Tibial artery (tissue), 4 donors: ENCODE measurements around the gene PEX19.

Source experiments
- DNase-seq, 2 donors: peaks; one replicate each; pipeline ENCODE4 v3.0.0-alpha.2; 2019
- H3K27ac ChIP-seq, 2 donors: fragments of 200-600 bp; sonication (generic) in 1 of 2; 1 replicate in 1 of 2; 2 replicates in 1 of 2; pipeline ENCODE4 v1.5.1; 2018 to 2019; ENCODE audit warnings: mild to moderate bottlenecking in 1 of 2
- H3K27me3 ChIP-seq, 2 donors: fragments of 200-600 bp; sonication (generic) in 1 of 2; one replicate each; pipeline versions ENCODE4 v1.5.1 to v1.6.0; 2016 to 2019
- H3K36me3 ChIP-seq, 3 donors: fragments of 200-600 bp; sonication (generic) in 2 of 3; one replicate each; pipeline ENCODE4 v1.5.1; 2016 to 2019; ENCODE audit warnings: mild to moderate bottlenecking in 2 of 3
- H3K4me1 ChIP-seq, 4 donors: fragments of 200-600 bp; sonication (generic) in 2 of 4; 1 replicate in 3 of 4; 2 replicates in 1 of 4; pipeline ENCODE4 v1.5.1; 2016 to 2019
- H3K4me3 ChIP-seq, 2 donors: fragments of 200-600 bp; sonication (generic) in 1 of 2; 1 replicate in 1 of 2; 2 replicates in 1 of 2; pipeline ENCODE4 v1.5.1; 2018 to 2019; ENCODE audit warnings: mild to moderate bottlenecking in 2 of 2
- H3K9me3 ChIP-seq, 3 donors: fragments of 200-600 bp; sonication (generic) in 1 of 3; one replicate each; pipeline ENCODE4 v1.5.1; 2016 to 2019
- CTCF ChIP-seq, 2 experiments: fragments of 200-600 bp in 1 of 2; fragments of 450-650 bp in 1 of 2; IDR thresholded peaks; one replicate each; pipeline ENCODE4 v1.5.1; 2017 to 2019; ENCODE audit warnings: antibody characterized with exemption in 2 of 2, mild to moderate bottlenecking in 1 of 2, moderate library complexity in 1 of 2
- intact Hi-C: fragments of 100-400 bp; cut with DNase I; formaldehyde crosslinking; loops from one replicate; pipeline ENCODE4 v1.15.0; 2023; ENCODE audit warnings: low total_unique reads

PEX19 gene

GRCh38 chr1:160257411-160258015 lies 27.4 kb downstream of the PEX19 start:
- no peaks in the 10 kb centered on the region for H3K9me3 ChIP-seq
- no peaks in the 10 kb centered on the region for H3K36me3 ChIP-seq
- no peak for DNase-seq
- H3K27me3 ChIP-seq = no peaks in the 10 kb centered on the region
- H3K4me1 ChIP-seq = peaks cover 0 to 54% (median 32%) of the 10 kb centered on the region in 4 donors
- TF ChIP-seq CTCF (IDR thresholded peaks at IDR 0.05) = no peak
- H3K27ac ChIP-seq = peak overlapping the region in 1 of 2 donors; percentile 9
- no peak overlapping the region for H3K4me3 ChIP-seq
- intact Hi-C loops = loop anchor here (10.0 kb wide), 1 partner anchor 153 kb away; no protein-coding TSS in a partner anchor

GRCh38 chr1:160256396-160257046 lies 28.4 kb downstream of the PEX19 start:
- peak overlapping the region in 1 of 2 donors; percentile 9 for H3K27ac ChIP-seq
- no peaks in the 10 kb centered on the region for H3K27me3 ChIP-seq
- no peak for TF ChIP-seq CTCF (IDR thresholded peaks at IDR 0.05)
- H3K4me3 ChIP-seq = no peak overlapping the region
- no peak for DNase-seq
- intact Hi-C loops = loop anchor here (10.0 kb wide), 1 partner anchor 152 kb away; no protein-coding TSS in a partner anchor
- no peaks in the 10 kb centered on the region for H3K9me3 ChIP-seq
- H3K4me1 ChIP-seq = peaks cover 0 to 58% (median 34%) of the 10 kb centered on the region in 4 donors
- H3K36me3 ChIP-seq = no peaks in the 10 kb centered on the region

GRCh38 chr1:160255781-160256300 lies 29.1 kb downstream of the PEX19 start:
- intact Hi-C loops = loop anchor here (10.0 kb wide), 1 partner anchor 151 kb away; no protein-coding TSS in a partner anchor
- no peak overlapping the region for H3K4me3 ChIP-seq
- H3K27me3 ChIP-seq = no peaks in the 10 kb centered on the region
- no peak overlapping the region for H3K27ac ChIP-seq
- no peak for DNase-seq
- peaks cover 0 to 59% (median 31%) of the 10 kb centered on the region in 4 donors for H3K4me1 ChIP-seq
- TF ChIP-seq CTCF (IDR thresholded peaks at IDR 0.05) = no peak
- H3K36me3 ChIP-seq = no peaks in the 10 kb centered on the region
- H3K9me3 ChIP-seq = no peaks in the 10 kb centered on the region

- intact Hi-C loops = loop anchor here (2.0 to 10.0 kb wide), 2 partner anchors 59 to 147 kb away; no protein-coding TSS in a partner anchor
Observed at GRCh38 chr1:160251687-160252526, 33.0 kb downstream of the PEX19 start.

More at GRCh38 chr1:160251687-160252526, 33.0 kb downstream of the PEX19 start:
- no peak overlapping the region for H3K4me3 ChIP-seq
- H3K27me3 ChIP-seq = no peaks in the 10 kb centered on the region
- no peaks in the 10 kb centered on the region for H3K9me3 ChIP-seq
- H3K27ac ChIP-seq = peak overlapping the region; percentile 26 to 49
- peak; percentile 67 to 82 for DNase-seq
- no peaks in the 10 kb centered on the region for H3K36me3 ChIP-seq
- peak; percentile 64 to 81 for TF ChIP-seq CTCF (IDR thresholded peaks at IDR 0.05)
- peaks cover 0 to 51% (median 11%) of the 10 kb centered on the region in 4 donors for H3K4me1 ChIP-seq
